ENCODE data around the gene IFNA4.
"Not testable (repeated sequence)": the region's sequence is repeated elsewhere in the genome, so short reads cannot be mapped to it uniquely, and the experiment has no call there.

IFNA4 gene

DNA sequence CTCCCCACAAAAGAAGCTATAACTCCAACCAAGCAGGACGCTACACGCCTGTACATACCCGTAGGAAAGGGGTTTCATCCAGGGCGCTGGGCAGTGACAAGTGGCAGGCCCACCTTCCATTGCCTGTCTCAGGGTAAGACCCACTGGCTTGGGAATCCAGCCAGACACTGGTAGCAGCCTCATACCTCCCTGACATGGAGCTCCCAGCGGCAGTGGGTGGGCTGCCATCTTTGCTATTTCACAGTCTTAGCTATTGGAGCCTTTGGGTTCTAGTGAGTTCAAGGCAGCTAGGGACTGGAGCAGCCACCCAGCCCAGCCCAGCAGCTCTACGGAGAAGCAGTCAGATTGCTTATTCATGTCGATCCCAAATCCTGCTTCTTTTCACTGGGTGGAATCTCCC, 22.9 kb upstream of the IFNA4 start:
- TF ChIP-seq, protein P1, sequence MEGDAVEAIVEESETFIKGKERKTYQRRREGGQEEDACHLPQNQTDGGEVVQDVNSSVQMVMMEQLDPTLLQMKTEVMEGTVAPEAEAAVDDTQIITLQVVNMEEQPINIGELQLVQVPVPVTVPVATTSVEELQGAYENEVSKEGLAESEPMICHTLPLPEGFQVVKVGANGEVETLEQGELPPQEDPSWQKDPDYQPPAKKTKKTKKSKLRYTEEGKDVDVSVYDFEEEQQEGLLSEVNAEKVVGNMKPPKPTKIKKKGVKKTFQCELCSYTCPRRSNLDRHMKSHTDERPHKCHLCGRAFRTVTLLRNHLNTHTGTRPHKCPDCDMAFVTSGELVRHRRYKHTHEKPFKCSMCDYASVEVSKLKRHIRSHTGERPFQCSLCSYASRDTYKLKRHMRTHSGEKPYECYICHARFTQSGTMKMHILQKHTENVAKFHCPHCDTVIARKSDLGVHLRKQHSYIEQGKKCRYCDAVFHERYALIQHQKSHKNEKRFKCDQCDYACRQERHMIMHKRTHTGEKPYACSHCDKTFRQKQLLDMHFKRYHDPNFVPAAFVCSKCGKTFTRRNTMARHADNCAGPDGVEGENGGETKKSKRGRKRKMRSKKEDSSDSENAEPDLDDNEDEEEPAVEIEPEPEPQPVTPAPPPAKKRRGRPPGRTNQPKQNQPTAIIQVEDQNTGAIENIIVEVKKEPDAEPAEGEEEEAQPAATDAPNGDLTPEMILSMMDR (conservative IDR thresholded peaks at IDR 0.05), result no peak
- H3K27ac ChIP-seq, result no peak overlapping the region

DNA sequence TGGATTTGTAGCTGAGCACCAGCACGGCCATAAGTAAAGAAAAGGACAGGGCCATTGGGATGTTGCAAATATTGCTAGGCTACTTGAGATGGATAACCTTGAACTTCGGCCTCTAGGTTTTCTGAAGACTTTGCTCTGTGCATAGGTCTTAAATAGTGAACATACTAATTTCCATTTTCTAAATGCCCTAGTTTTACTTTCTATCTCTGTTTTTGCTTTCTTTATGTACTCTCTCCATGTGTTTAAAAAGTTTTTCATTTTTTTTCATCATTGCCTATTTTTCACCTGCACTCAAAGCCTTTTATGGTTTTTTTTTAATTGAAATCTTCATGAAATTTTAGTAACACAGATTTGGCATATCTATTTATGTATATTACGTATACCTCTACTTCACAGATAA, 19.7 kb upstream of the IFNA4 start, which contains the start of gene IFNA10:
IFNA10 (minus strand) TSS at position 101 of the 400 bp plus-strand sequence; CDS start at position 55, 46 bp downstream.
- not testable (repeated sequence) for H3K27ac ChIP-seq

DNA sequence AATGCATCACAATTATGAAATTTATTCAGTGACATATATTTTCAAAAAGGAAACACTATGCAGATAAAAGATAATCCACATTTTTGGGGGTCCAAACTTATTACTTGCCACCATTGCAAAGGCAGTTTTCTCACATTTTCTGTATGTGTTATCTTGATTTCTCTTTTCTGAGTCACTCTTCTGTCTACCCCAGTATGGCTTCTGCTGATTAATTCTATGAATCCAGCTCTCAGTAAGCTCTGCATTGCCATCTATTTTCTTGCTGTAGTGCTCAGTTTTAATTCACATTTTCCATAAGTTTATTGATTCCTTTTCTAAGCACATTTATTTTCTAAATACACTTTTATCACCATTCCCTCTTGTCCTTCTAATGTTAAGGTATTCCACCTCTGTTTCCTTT, 17.8 kb upstream of the IFNA4 start:
- TF ChIP-seq, protein P1 (conservative IDR thresholded peaks at IDR 0.05), result no peak
- H3K27ac ChIP-seq, result no peak overlapping the region

DNA sequence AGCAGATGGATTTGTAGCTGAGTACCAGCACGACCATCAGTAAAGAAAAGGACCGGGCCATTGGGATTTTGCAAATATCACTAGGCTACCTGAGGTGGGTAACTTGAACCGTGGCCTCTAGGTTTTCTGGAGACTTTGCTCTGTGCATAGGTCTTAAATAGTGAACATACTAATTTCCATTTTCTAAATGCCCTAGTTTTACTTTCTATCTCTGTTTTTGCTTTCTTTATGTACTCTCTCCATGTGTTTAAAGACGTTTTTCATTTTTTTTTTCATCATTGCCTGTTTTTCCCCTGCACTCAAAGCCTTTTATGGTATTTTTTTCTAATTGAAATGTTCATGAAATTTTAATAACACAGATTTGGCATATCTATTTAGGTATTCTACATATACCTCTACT, 14.7 kb upstream of the IFNA4 start, which contains the start of gene IFNA7:
IFNA7 (minus strand) TSS at position 101 of the 400 bp plus-strand sequence; CDS start at position 61, 40 bp downstream.
- not testable (repeated sequence) for H3K27ac ChIP-seq

DNA sequence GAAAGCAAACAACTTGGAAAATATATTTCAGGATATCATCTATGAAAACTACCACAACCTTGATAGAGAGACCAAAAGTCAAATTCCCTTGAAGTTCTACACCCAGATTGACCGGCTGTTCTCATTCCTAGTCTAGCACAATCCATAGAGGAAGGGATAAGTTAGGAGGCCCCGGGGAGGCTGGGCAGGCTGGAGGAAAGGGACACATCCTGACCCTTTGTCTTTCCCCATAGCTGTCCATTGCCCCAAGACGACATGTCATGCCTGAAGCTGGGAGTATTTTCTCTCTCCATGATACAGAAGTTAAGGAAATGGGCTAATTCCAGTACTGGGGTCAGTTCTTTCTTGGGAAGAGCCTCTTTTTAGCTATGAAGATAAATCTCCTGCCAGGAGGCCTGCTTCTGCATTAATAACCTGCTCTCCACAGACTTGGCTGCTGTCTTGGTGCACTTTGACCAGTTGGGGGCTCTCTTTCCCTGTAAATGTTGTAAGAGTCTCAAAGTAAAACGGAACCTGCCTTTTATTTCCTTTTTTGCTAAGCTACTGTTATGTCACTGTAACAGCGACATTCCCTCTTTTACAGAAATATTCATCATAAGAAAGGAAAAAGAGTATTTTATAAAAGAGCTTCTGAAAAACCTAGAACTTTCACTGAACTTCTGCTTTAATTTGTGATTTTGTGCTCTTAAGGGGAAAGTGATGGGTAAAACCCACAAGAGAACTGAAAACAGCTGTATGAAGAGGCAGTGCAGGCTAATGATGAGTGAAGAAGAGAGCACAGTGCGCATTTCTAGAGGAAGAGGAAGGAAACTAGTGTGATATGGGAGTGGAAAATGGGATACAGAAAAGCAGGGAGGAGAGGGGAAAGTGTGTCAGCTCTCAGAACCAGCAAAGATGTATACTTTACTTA, 7.7 kb upstream of the IFNA4 start:
- not testable (repeated sequence) for H3K27ac ChIP-seq
- TF ChIP-seq, protein P1 (conservative IDR thresholded peaks at IDR 0.05), result peak; percentile 65

DNA sequence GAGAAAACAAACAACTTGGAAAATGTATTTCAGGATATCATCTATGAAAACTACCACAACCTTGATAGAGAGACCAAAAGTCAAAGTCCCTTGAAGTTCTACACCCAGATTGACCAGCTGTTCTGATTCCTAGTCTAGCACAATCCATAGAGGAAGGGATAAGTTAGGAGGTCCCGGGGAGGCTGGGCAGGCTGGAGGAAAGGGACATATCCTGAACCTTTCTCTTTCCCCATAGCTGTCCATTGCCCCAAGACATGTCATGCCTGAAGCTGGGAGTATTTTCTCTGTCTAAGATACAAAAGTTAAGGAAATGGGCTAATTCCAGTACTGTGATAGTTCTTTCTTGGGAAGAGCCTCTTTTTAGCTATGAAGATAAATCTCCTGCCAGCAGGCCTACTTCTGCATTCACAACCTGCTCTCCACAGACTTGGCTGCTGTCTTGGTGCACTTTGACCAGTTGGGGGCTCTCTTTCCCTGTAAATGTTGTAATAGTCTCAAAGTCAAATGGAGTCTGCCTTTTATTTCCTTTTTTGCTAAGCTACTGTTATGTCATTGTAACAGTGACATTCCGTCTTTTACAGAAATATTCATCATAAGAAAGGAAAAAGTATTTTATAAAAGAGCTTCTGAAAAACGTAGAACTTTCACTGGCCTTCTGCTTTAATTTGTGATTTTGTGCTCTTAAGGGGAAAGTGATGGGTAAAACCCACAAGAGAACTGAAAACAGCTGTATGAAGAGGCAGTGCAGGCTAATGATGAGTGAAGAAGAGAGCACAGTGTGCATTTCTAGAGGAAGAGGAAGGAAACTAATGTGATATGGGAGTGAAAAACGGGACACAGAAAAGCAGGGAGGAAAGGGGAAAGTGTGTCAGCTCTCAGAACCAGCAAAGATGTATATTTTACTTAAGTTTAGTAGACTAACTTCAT, 4.3 kb downstream of the IFNA4 start:
- not testable (repeated sequence) for H3K27ac ChIP-seq
- TF ChIP-seq, protein P1 (conservative IDR thresholded peaks at IDR 0.05), result peak; percentile 41

DNA sequence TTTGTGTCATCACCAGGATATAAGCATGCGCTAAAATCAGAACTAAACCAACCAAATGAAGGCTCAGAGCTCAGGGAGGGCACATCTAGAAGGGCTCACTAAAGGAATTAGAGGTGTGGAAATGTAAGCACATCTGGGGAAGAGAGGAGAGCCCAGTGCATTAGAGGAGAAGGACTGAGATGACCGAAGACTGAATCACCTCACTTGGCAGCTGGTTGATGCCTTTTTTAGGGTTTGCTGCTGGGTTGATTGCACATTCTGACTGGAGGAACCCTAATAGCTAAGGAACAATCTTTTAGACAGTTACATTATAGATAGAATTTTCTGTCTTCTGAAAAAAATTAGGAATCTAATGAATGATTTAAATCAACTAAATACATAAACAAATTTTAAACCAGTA, 12.7 kb downstream of the IFNA4 start:
- TF ChIP-seq, protein P1 (conservative IDR thresholded peaks at IDR 0.05), result no peak
- no peak overlapping the region for H3K27ac ChIP-seq

DNA sequence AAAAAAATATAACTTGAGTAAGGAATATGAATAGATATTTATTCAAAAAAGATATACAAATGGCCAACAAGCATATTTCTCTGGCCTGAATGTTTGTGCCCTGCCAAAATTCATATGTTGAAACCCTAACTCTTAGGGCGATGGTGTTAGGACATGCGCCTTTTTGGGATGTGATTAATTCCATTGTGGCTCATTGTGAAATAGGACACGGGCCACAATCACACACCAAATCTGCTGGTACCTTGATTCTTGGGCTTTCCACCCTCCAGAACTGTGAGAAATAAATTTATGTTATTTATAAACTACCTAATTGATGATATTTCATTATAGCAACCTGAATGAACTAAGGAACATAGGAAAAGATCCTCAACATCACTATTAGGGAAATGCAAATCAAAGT, 15.2 kb downstream of the IFNA4 start:
- no peak overlapping the region for H3K27ac ChIP-seq
- TF ChIP-seq, protein P1 (conservative IDR thresholded peaks at IDR 0.05), result no peak
